Fibroblast of lung (primary cell): Measurements from ENCODE around the gene TANC1. TPM values are rescaled to one million over a fixed set of nuclear protein-coding genes. Genes with fewer than 3 reads are reported as not detected.
A peak's percentile ranks its signal among the peaks of the same experiment; 100 is the strongest.

Source experiments
- DNase-seq, 2 donors: peaks; one replicate each; pipeline versions ENCODE4 v3.0.0 to v3.0.0-alpha.2; 2010; ENCODE audit warnings: low read depth in 2 of 2
- H2AFZ ChIP-seq: 2 replicates; pipeline ENCODE4 v1.5.1; 2012; ENCODE audit warnings: low read length, control low read depth, inconsistent platforms
- H3K27ac ChIP-seq: 2 replicates; pipeline ENCODE4 v1.5.1; 2011; ENCODE audit warnings: low read length, control low read depth; ENCODE audit not compliant: insufficient read depth
- H3K27me3 ChIP-seq: 2 replicates; pipeline ENCODE4 v1.5.1; 2011; ENCODE audit warnings: mild to moderate bottlenecking, low read length; ENCODE audit not compliant: control insufficient read depth, insufficient read depth
- H3K36me3 ChIP-seq: 2 replicates; pipeline ENCODE4 v1.5.1; 2011; ENCODE audit warnings: low read length; ENCODE audit not compliant: control insufficient read depth, insufficient read depth
- H3K4me1 ChIP-seq: 2 replicates; pipeline ENCODE4 v1.5.1; 2011; ENCODE audit warnings: low read length; ENCODE audit not compliant: control insufficient read depth, insufficient read depth; ENCODE audit errors: extremely low read depth
- H3K4me2 ChIP-seq: 2 replicates; pipeline ENCODE4 v1.5.1; 2011; ENCODE audit warnings: low read length, control low read depth; ENCODE audit not compliant: insufficient read depth; ENCODE audit errors: extremely low read depth
- H3K4me3 ChIP-seq, 4 experiments: fragments of 200-600 bp in 1 of 4; sonication (generic) in 1 of 4; replicated peaks in 1 of 4; 2 replicates each; pipeline ENCODE4 v1.5.1; 2011 to 2016; ENCODE audit warnings: low read length in 4 of 4, low read depth in 3 of 4, mild to moderate bottlenecking in 3 of 4, control low read depth in 2 of 4, inconsistent platforms in 1 of 4, mixed read lengths in 1 of 4; ENCODE audit not compliant: insufficient read depth in 1 of 4; ENCODE audit errors: control extremely low read depth in 1 of 4
- H3K79me2 ChIP-seq: 2 replicates; pipeline ENCODE4 v1.5.1; 2012; ENCODE audit warnings: mild to moderate bottlenecking, low read length, inconsistent platforms; ENCODE audit not compliant: control insufficient read depth, insufficient read depth
- H3K9ac ChIP-seq: 2 replicates; pipeline ENCODE4 v1.5.1; 2011; ENCODE audit warnings: mild to moderate bottlenecking, low read length, control low read depth; ENCODE audit not compliant: insufficient read depth
- H3K9me3 ChIP-seq: 2 replicates; pipeline ENCODE4 v1.5.1; 2012; ENCODE audit warnings: low read depth, low read length; ENCODE audit not compliant: control insufficient read depth, insufficient read depth
- H4K20me1 ChIP-seq: 2 replicates; pipeline ENCODE4 v1.5.1; 2011; ENCODE audit warnings: low read length; ENCODE audit not compliant: control insufficient read depth, insufficient read depth; ENCODE audit errors: extremely low read depth
- CTCF ChIP-seq, 2 donors: IDR thresholded peaks in 1 of 2; conservative IDR thresholded peaks in 1 of 2; 1 replicate in 1 of 2; 2 replicates in 1 of 2; pipeline ENCODE4 v1.5.1; 2011 to 2012; ENCODE audit warnings: low read length in 2 of 2, control low read depth in 1 of 2, inconsistent platforms in 1 of 2, low read depth in 1 of 2, mild to moderate bottlenecking in 1 of 2
- EZH2 ChIP-seq: IDR thresholded peaks from 2 replicates; pipeline ENCODE4 v1.5.1; 2012; ENCODE audit warnings: low read length, control low read depth, mild to moderate bottlenecking; ENCODE audit errors: missing control alignments
- polyA plus RNA-seq, 2 donors: library from polyadenylated mRNA; depleted of rRNA in 1 of 2; stranded (reverse) in 1 of 2; unstranded in 1 of 2; fragments of >200 nt; gene quantifications; 2 replicates each; pipeline ENCODE4 v1.2.1, GENCODE V29; 2011 to 2012; ENCODE audit warnings: missing spikeins in 1 of 2
- total RNA-seq: library from RNA; depleted of rRNA; stranded (reverse); fragments of >200 nt; gene quantifications from 2 replicates; pipeline ENCODE4 v1.2.1, GENCODE V29; 2014

TANC1 gene
- total and polyA plus RNA-seq, 2 donors (not counting 1 experiment from before 2014, with no cell fraction given): 32.7 to 41.9 TPM

- no peak overlapping the region for H3K4me2 ChIP-seq
- peak overlapping the region; percentile 8 for H3K27ac ChIP-seq
- no peaks in the 10 kb centered on the region for H3K9me3 ChIP-seq
- no peaks in the 10 kb centered on the region for H4K20me1 ChIP-seq
- peaks cover 8% of the 10 kb centered on the region for H3K79me2 ChIP-seq
- no peaks in the 10 kb centered on the region for H3K27me3 ChIP-seq
- DNase-seq: peak; percentile 93 to 96
- no peak overlapping the region for H2AFZ ChIP-seq
- no peak overlapping the region for H3K4me3 ChIP-seq
- no peak overlapping the region for H3K9ac ChIP-seq
- no peaks in the 10 kb centered on the region for H3K36me3 ChIP-seq
- no peak for TF ChIP-seq EZH2
- no peak for TF ChIP-seq CTCF (conservative IDR thresholded peaks at IDR 0.05 in 1 of 2, IDR thresholded peaks at IDR 0.05 in 1 of 2; ENCODE audit: low read depth in 1 of 2, low read length in 2 of 2)
- peaks cover 7% of the 10 kb centered on the region for H3K4me1 ChIP-seq
Measured at GRCh38 chr2:159053161-159054031, 85.0 kb downstream of the TANC1 start.

DNA sequence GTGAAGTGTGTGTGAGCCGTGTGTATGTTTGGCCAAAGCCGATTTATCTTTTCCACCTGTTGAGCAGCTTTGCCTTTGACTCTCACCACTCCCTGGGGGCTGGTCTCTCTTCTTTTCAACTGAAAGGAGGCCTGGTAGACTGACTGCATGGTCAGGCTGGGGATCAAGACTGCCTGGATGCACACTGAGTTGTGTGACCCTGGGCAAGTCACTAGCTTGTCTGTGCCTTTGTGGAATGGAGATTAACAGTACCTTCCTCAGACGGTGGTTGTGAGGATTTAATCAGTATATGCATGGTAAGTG is 85.5 kb downstream of the TANC1 start:
- Histone ChIP-seq H3K4me2 (no peak overlapping the region), H3K4me1 (peaks cover 7% of the 10 kb centered on the region), H3K9me3 (no peaks in the 10 kb centered on the region), H4K20me1 (no peaks in the 10 kb centered on the region), H3K9ac (no peak overlapping the region), H3K27me3 (no peaks in the 10 kb centered on the region), H3K79me2 (peaks cover 8% of the 10 kb centered on the region), H3K36me3 (no peaks in the 10 kb centered on the region), H3K4me3 (no peak overlapping the region), H2AFZ (no peak overlapping the region), H3K27ac (no peak overlapping the region)
- TF ChIP-seq CTCF (conservative IDR thresholded peaks at IDR 0.05 in 1 of 2, IDR thresholded peaks at IDR 0.05 in 1 of 2; ENCODE audit: low read depth in 1 of 2, low read length in 2 of 2) (no peak), EZH2 (no peak)
- DNase-seq: no peak

DNA sequence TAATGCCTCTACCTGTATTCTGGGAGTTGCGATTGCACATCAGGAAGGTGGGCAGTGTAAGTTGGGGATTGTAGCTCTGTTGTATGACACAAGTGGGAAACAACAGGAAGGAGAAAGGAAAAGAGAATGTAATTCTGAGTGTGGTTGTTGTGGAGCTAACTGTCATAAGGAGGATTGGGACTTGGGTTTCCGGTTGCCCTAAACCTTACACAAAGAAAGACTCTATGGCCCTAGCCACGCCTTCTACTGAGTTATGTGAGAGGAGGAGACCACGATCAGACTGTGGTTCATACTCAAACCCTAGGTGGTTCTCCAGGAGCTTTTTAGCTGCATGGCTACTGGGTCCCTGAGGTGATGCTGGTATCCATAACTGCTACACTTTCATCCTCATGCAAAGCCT is 86.5 kb downstream of the TANC1 start:
- Histone ChIP-seq H4K20me1 (no peaks in the 10 kb centered on the region), H3K4me3 (no peak overlapping the region), H3K9me3 (no peaks in the 10 kb centered on the region), H3K36me3 (no peaks in the 10 kb centered on the region), H3K4me1 (peaks cover 7% of the 10 kb centered on the region), H3K27me3 (no peaks in the 10 kb centered on the region), H3K4me2 (no peak overlapping the region), H3K79me2 (peaks cover 8% of the 10 kb centered on the region), H2AFZ (no peak overlapping the region), H3K9ac (no peak overlapping the region), H3K27ac (no peak overlapping the region)
- TF ChIP-seq EZH2: no peak
- no peak for TF ChIP-seq CTCF (conservative IDR thresholded peaks at IDR 0.05 in 1 of 2, IDR thresholded peaks at IDR 0.05 in 1 of 2; ENCODE audit: low read depth in 1 of 2, low read length in 2 of 2)
- no peak for DNase-seq
